Prostate gland (tissue), 2 donors: Measurements from ENCODE around the gene SLC25A52. TPM values are rescaled to one million over a fixed set of nuclear protein-coding genes. Genes with fewer than 3 reads are reported as not detected.
A peak's percentile ranks its signal among the peaks of the same experiment; 100 is the strongest.

Experiments used
- DNase-seq: peaks from one replicate; pipeline ENCODE4 v3.0.0-alpha.2; 2019; ENCODE audit warnings: low spot score
- H3K27ac ChIP-seq, 2 donors: fragments of 200-600 bp; sonication (generic); 2 replicates each; pipeline ENCODE4 v1.5.1; 2017 to 2019
- H3K27me3 ChIP-seq: fragments of 200-600 bp; sonication (generic); replicated peaks from 2 replicates; pipeline ENCODE4 v1.5.1; 2019; ENCODE audit not compliant: insufficient read depth
- H3K36me3 ChIP-seq, 2 donors: fragments of 200-600 bp; sonication (generic); 1 replicate in 1 of 2; 2 replicates in 1 of 2; pipeline versions ENCODE4 v1.5.1 to v1.8.1; 2017 to 2019
- H3K4me1 ChIP-seq: fragments of 200-600 bp; sonication (generic); replicated peaks from 2 replicates; pipeline ENCODE4 v1.5.1; 2019
- H3K4me3 ChIP-seq, 2 donors: fragments of 200-600 bp; sonication (generic); 2 replicates each; pipeline ENCODE4 v1.5.1; 2017 to 2019
- H3K9me3 ChIP-seq: fragments of 200-600 bp; sonication (generic); 2 replicates; pipeline ENCODE4 v1.5.1; 2017
- CTCF ChIP-seq, 4 experiments: fragments of 200-600 bp in 2 of 4; fragments of 450-650 bp in 2 of 4; sonication (generic) in 2 of 4; IDR thresholded peaks; 1 replicate in 3 of 4; 2 replicates in 1 of 4; pipeline ENCODE4 v1.5.1; 2016 to 2019; ENCODE audit warnings: antibody characterized with exemption in 4 of 4, mild to moderate bottlenecking in 2 of 4, moderate library complexity in 2 of 4
- POLR2A ChIP-seq: fragments of 450-650 bp; IDR thresholded peaks from one replicate; pipeline ENCODE4 v1.6.1; 2016; ENCODE audit warnings: antibody characterized with exemption, mild to moderate bottlenecking
- POLR2AphosphoS5 ChIP-seq: sonication (generic); formaldehyde crosslinking; IDR thresholded peaks from one replicate; pipeline ENCODE4 v1.6.1; 2017; ENCODE audit warnings: antibody characterized with exemption
- WGBS: methylation state at CpG from one replicate; pipeline ENCODE4 v1.1.5; 2018; 5-methylcytosine and 5-hydroxymethylcytosine counted together
- intact Hi-C: fragments of 100-400 bp; cut with DNase I; formaldehyde crosslinking; loops from one replicate; pipeline ENCODE4 v1.14.2; 2022
- total RNA-seq, 2 donors: library from RNA; depleted of rRNA; stranded (reverse); fragments of >200 nt; gene quantifications; one replicate each; pipeline ENCODE4 v1.1.0, GENCODE V29; 2016

Gene SLC25A52
- total RNA-seq, 2 donors from 2014 or later: 0.18 to 1.3 TPM

DNA sequence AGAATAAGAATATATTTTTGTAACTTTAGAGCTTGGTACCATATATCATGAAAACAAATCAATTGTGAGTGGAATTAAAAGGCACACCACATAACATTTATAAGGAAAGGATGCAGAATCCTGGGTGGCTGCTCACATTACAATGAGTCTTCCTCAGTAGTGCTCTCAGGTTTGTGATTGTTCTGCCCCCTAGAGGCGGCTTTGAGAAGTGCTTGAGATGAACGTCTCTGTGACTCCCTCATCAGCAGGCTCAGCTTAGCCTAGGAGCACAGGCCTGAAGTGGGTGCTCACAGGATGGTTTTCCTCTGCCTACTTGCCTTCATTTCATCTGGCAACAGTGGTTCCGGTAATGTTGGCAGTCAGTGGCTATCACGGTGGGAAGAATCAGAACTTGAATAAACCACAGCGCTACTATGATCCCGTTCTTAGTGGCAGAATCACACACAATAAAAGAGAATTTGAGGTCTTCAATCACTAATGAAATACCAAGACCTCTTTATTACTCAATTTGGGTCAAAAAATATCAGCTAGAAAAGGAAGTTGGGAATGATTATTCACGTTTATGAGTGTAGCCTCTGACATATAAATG is 38.2 kb downstream of the SLC25A52 start:
- no peak overlapping the region for H3K4me3 ChIP-seq
- H3K27me3 ChIP-seq: no peaks in the 10 kb centered on the region
- peak; percentile 72 for DNase-seq
- 44% methylated on average over 7 of the region's 7 CpGs for WGBS
- H3K4me1 ChIP-seq: no peaks in the 10 kb centered on the region
- H3K27ac ChIP-seq: no peak overlapping the region
- no peaks in the 10 kb centered on the region for H3K9me3 ChIP-seq
- intact Hi-C loops: loop anchor here (5.0 kb wide), 3 partner anchors 40 to 165 kb away; partner anchors contain the start of gene B4GALT6
- H3K36me3 ChIP-seq: no peaks in the 10 kb centered on the region
- peak; percentile 62 to 76 (median 70) for TF ChIP-seq CTCF (IDR thresholded peaks at IDR 0.05)
- TF ChIP-seq POLR2A: no peak
- TF ChIP-seq POLR2AphosphoS5: no peak

DNA sequence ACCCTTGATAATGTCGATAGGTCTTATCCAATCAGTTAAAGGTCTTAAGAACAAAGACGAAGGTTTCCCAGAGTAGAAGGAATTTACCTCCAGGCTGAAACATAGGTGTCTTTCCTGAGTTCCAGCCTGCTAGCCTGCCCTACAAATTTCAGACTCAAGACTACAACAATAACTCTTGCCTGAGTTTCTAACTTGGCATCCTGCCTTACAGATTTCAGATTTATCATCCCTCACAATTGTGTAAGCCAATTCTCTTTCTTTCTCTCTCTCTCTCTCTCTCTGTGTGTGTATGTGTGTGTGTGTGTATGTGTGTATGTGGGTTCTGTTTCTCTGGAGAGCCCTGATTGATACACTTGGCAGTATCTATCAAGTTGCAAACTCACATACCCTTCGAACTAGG is 39.1 kb downstream of the SLC25A52 start:
- Histone ChIP-seq H3K4me3 (no peak overlapping the region), H3K9me3 (no peaks in the 10 kb centered on the region), H3K27ac (no peak overlapping the region), H3K27me3 (no peaks in the 10 kb centered on the region), H3K4me1 (no peaks in the 10 kb centered on the region), H3K36me3 (no peaks in the 10 kb centered on the region)
- no peak for DNase-seq
- TF ChIP-seq CTCF (IDR thresholded peaks at IDR 0.05) (no peak), POLR2A (no peak), POLR2AphosphoS5 (no peak)
- WGBS: 40% methylated on average over 3 of the region's 3 CpGs
- intact Hi-C loops: loop anchor here (5.0 kb wide), 3 partner anchors 39 to 164 kb away; partner anchors contain the start of gene B4GALT6

DNA sequence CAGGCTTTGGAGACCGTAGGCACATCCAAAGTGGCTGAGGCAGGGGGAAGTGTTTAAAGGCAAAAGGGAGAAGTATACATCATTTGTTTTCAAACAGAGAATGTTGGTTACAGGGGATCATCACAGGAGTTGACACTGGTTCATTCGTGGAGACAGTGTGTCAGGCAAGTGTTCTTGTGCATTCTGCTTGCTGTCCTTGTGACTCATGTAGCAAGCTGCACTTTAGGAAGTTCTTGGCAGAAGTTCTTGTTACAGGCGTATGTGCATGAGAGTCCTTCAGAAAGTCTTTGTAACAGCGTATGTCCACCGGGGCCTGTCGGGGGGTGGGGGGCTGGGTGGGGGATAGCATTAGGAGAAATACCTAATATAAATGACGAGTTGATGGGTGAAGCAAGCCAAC is 39.8 kb downstream of the SLC25A52 start:
- H3K27ac ChIP-seq: no peak overlapping the region
- no peaks in the 10 kb centered on the region for H3K4me1 ChIP-seq
- intact Hi-C loops: loop anchor here (5.0 kb wide), 3 partner anchors 39 to 164 kb away; partner anchors contain the start of gene B4GALT6
- DNase-seq: no peak
- no peaks in the 10 kb centered on the region for H3K36me3 ChIP-seq
- WGBS: 63% methylated on average over 7 of the region's 7 CpGs
- no peak overlapping the region for H3K4me3 ChIP-seq
- no peak for TF ChIP-seq POLR2AphosphoS5
- no peak for TF ChIP-seq CTCF (IDR thresholded peaks at IDR 0.05)
- no peak for TF ChIP-seq POLR2A
- H3K9me3 ChIP-seq: no peaks in the 10 kb centered on the region
- no peaks in the 10 kb centered on the region for H3K27me3 ChIP-seq

- H3K4me1 ChIP-seq: no peaks in the 10 kb centered on the region
- no peak overlapping the region for H3K27ac ChIP-seq
- intact Hi-C loops: loop anchor here (5.0 kb wide), 3 partner anchors 37 to 162 kb away; partner anchors contain the start of gene B4GALT6
- no peaks in the 10 kb centered on the region for H3K27me3 ChIP-seq
- TF ChIP-seq POLR2AphosphoS5 (no peak), CTCF (IDR thresholded peaks at IDR 0.05) (no peak), POLR2A (no peak)
- 76% methylated on average over 7 of the region's 7 CpGs for WGBS
- H3K4me3 ChIP-seq: no peak overlapping the region
- no peaks in the 10 kb centered on the region for H3K9me3 ChIP-seq
- H3K36me3 ChIP-seq: no peaks in the 10 kb centered on the region
- no peak for DNase-seq
Observed at GRCh38 chr18:31719363-31720006, 41.2 kb downstream of the SLC25A52 start.

DNA sequence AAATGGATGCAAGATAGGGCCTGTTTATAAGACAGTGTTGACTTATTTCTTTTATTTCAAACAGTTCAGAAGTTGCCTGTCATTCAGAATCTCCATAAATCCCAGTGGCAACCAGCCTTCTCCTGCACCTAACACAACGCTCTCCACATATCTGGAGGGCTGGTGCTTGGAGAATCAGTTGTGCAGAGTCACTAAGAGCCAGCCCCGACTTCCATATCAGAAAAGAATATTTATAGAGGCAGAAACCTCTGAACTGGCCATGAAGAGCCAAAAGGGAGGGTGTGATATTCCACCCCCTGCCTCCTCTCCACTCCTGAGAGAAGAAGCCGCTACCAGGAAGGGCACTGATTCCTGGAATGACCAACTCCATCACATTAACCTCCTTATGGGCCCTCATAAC is 42.3 kb downstream of the SLC25A52 start:
- no peak for TF ChIP-seq CTCF (IDR thresholded peaks at IDR 0.05)
- no peak for TF ChIP-seq POLR2A
- TF ChIP-seq POLR2AphosphoS5: no peak
- H3K4me3 ChIP-seq: no peak overlapping the region
- intact Hi-C loops: no loop called here
- no peak for DNase-seq
- no peaks in the 10 kb centered on the region for H3K27me3 ChIP-seq
- no peaks in the 10 kb centered on the region for H3K36me3 ChIP-seq
- no peaks in the 10 kb centered on the region for H3K9me3 ChIP-seq
- H3K27ac ChIP-seq: no peak overlapping the region
- 66% methylated on average over 3 of the region's 3 CpGs for WGBS
- H3K4me1 ChIP-seq: no peaks in the 10 kb centered on the region
